A549 (cell line): ENCODE measurements around the gene FNDC4. TPM values are rescaled to one million over a fixed set of nuclear protein-coding genes. Genes with fewer than 3 reads are reported as not detected.

Experiments
- ATAC-seq, 2 experiments: fragments of 200-7000 bp in 1 of 2; fragments of >200 bp in 1 of 2; cut with Nextera tagmentation in 1 of 2; cut with Tn5 transposase in 1 of 2; 3 replicates each; pipeline versions ENCODE4 v1.8.0 to v1.9.1; 2018 to 2020; ENCODE audit warnings: mild to moderate bottlenecking in 1 of 2, moderate library complexity in 1 of 2
- CTCF ChIA-PET: fragments of 300-600 bp; sonication (Branson Sonifier 250); formaldehyde crosslinking; extraction: SDS; loops from one replicate; lab custom pipeline; 2021; ENCODE audit warnings: antibody characterized with exemption, inconsistent platforms; lab: Yijun Ruan, JAX
- POLR2A ChIA-PET: fragments of 350-600 bp; formaldehyde crosslinking; extraction: SDS; loops from one replicate; lab custom pipeline; 2021; ENCODE audit warnings: antibody characterized with exemption, inconsistent platforms; lab: Yijun Ruan, JAX
- DNase-seq, 2 experiments: peaks; one replicate each; pipeline versions ENCODE4 v3.0.0 to v3.0.0-alpha.2; 2011 to 2016; ENCODE audit warnings: low read depth in 1 of 2, low spot score in 1 of 2
- FAIRE-seq: peaks from 2 replicates; lab custom pipeline; 2011; peaks lifted over from hg19 to GRCh38; lab: Jason Lieb, UNC
- H3K27ac ChIP-seq, 2 experiments: fragments of >200 bp; sonication (Bioruptor Twin); formaldehyde crosslinking; 3 replicates each; pipeline ENCODE4 v1.5.1; 2016 to 2017
- H3K4me1 ChIP-seq: fragments of >200 bp; sonication (Bioruptor Twin); formaldehyde crosslinking; 3 replicates; pipeline ENCODE4 v1.6.1; 2016
- H3K4me2 ChIP-seq: fragments of >200 bp; sonication (Bioruptor Twin); formaldehyde crosslinking; 3 replicates; pipeline ENCODE4 v1.6.1; 2016
- H3K4me3 ChIP-seq: fragments of >200 bp; sonication (Bioruptor Twin); formaldehyde crosslinking; 3 replicates; pipeline ENCODE4 v1.5.1; 2016
- H3K9me3 ChIP-seq: fragments of >200 bp; sonication (Bioruptor Twin); formaldehyde crosslinking; 3 replicates; pipeline ENCODE4 v1.6.1; 2016
- ATOH8 ChIP-seq: fragments of 250-450 bp; sonication (Bioruptor Pico); IDR thresholded peaks from 2 replicates; pipeline ENCODE4 v1.5.0; 2020; ENCODE audit warnings: low read depth, mild to moderate bottlenecking, moderate library complexity
- BHLHE40 ChIP-seq: IDR thresholded peaks from 2 replicates; pipeline ENCODE4 v1.6.1; 2012; ENCODE audit warnings: low read depth, low read length, inconsistent platforms
- CEBPB ChIP-seq, 2 experiments: fragments of >200 bp in 1 of 2; sonication (Bioruptor Twin) in 1 of 2; formaldehyde crosslinking in 1 of 2; IDR thresholded peaks; 2 replicates each; pipeline ENCODE4 v1.6.1; 2012 to 2016
- FOSL2 ChIP-seq, 2 experiments: fragments of 450-650 bp in 1 of 2; fragments of >200 bp in 1 of 2; sonication (Bioruptor Twin) in 1 of 2; formaldehyde crosslinking; IDR thresholded peaks; 2 replicates each; pipeline versions ENCODE4 v1.5.0 to v1.6.1; 2016 to 2020; ENCODE audit warnings: mild to moderate bottlenecking in 1 of 2, moderate library complexity in 1 of 2
- HOXB13 ChIP-seq: fragments of 250-450 bp; sonication (Bioruptor Pico); IDR thresholded peaks from 2 replicates; pipeline ENCODE4 v1.5.0; 2020; ENCODE audit warnings: low read depth, mild to moderate bottlenecking, moderate library complexity
- JUN ChIP-seq, 2 experiments: fragments of >200 bp; sonication (Bioruptor Twin); formaldehyde crosslinking; IDR thresholded peaks; 2 replicates in 1 of 2; 3 replicates in 1 of 2; pipeline ENCODE4 v1.6.1; 2016 to 2017
- MAFK ChIP-seq: fragments of 450-650 bp; IDR thresholded peaks from 2 replicates; pipeline ENCODE4 v1.6.1; 2014; ENCODE audit not compliant: partially characterized antibody
- NFE2L2 ChIP-seq: fragments of 150-350 bp; conservative IDR thresholded peaks from 2 replicates; pipeline ENCODE4 v1.6.1; 2014; ENCODE audit warnings: low read length
- NPAS2 ChIP-seq: fragments of 250-450 bp; sonication (Bioruptor Pico); IDR thresholded peaks from 2 replicates; pipeline ENCODE4 v1.8.0; 2022; ENCODE audit warnings: mild to moderate bottlenecking, moderate library complexity, borderline replicate concordance
- POLR2AphosphoS2 ChIP-seq: conservative IDR thresholded peaks from 2 replicates; pipeline ENCODE4 v1.6.1; 2012; ENCODE audit warnings: low read length, improper control_type of control experiment, inconsistent platforms
- REST ChIP-seq: fragments of 200-600 bp; sonication (generic); IDR thresholded peaks from 2 replicates; pipeline ENCODE4 v1.6.1; 2016; ENCODE audit warnings: antibody characterized with exemption, mild to moderate bottlenecking, moderate library complexity
- RNF2 ChIP-seq: fragments of 200-600 bp; sonication (generic); IDR thresholded peaks from 2 replicates; pipeline ENCODE4 v1.6.1; 2016; ENCODE audit warnings: low read depth, mild to moderate bottlenecking, antibody characterized with exemption, moderate library complexity, borderline replicate concordance
- ZC3H11A ChIP-seq: fragments of 450-650 bp; IDR thresholded peaks from 2 replicates; pipeline ENCODE4 v1.6.1; 2014; ENCODE audit warnings: antibody characterized with exemption, mild to moderate bottlenecking
- ZNF302 ChIP-seq: fragments of 250-450 bp; sonication (Bioruptor Pico); IDR thresholded peaks from 2 replicates; pipeline ENCODE4 v1.9.0; 2021; ENCODE audit warnings: inconsistent platforms, mild to moderate bottlenecking, moderate library complexity
- WGBS: methylation state at CpG from one replicate; pipeline ENCODE4 v1.1.6; 2017; ENCODE audit errors: missing lambda C conversion rate; 5-methylcytosine and 5-hydroxymethylcytosine counted together
- polyA plus RNA-seq, 4 experiments: library from polyadenylated mRNA; depleted of rRNA in 3 of 4; stranded (reverse); fragments of >200 nt; fragmentation: RNase III in 1 of 4; extraction: RNeasy Plus Mini Kit Qiagen cat#74134 plus additional on column Dnase treatment in 1 of 4; gene quantifications; 2 replicates in 3 of 4; 3 replicates in 1 of 4; pipeline ENCODE4 v1.2.3, GENCODE V29; 2011 to 2017
- TF ChIP-seq, protein P1 (sequence below): IDR thresholded peaks from 2 replicates; pipeline ENCODE4 v1.6.1; 2012
- TF ChIP-seq, protein P2 (sequence below): fragments of 150-350 bp; IDR thresholded peaks from 2 replicates; pipeline ENCODE4 v1.6.1; 2014; ENCODE audit warnings: low read depth, mild to moderate bottlenecking, low read length
- TF ChIP-seq, protein P3 (sequence below): IDR thresholded peaks from 2 replicates; pipeline ENCODE4 v1.6.1; 2012
- TF ChIP-seq, protein P4 (sequence below): fragments of 250-450 bp; sonication (Bioruptor Pico); IDR thresholded peaks from 2 replicates; pipeline ENCODE4 v1.5.0; 2021; ENCODE audit warnings: mild to moderate bottlenecking, moderate library complexity, borderline replicate concordance
- TF ChIP-seq, protein P5 (sequence below): fragments of >200 bp; sonication (Bioruptor Twin); formaldehyde crosslinking; IDR thresholded peaks from 3 replicates; pipeline ENCODE4 v1.6.1; 2016
- TF ChIP-seq, protein P6 (sequence below): fragments of >200 bp; sonication (Bioruptor Twin); formaldehyde crosslinking; IDR thresholded peaks from 2 replicates; pipeline ENCODE4 v1.6.1; 2016

FNDC4 gene
- polyA plus RNA-seq, 2 of the 4 experiments (the other 2 are of a cell fraction): 1.5 to 2.3 TPM

DNA sequence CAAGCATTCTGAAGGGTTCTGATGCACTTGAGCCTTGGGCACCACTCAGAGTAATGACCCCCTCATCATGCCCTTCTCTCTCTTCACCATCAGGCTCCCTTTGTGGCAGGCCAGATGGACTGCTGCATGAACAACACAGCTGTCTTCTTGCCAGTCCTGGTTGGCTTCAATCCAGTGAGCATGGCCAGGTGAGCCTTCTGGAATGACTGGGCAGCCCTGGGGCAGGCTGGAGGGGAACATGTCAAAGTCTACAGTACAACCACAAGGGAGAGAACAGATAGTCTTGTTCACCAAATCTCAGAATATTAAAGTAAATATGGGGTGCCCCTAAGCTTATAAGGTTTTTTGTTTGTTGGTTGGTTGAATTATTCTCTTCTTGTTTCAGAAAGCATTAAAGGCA is 6.0 kb upstream of the FNDC4 start:
- ATAC-seq (no peak), DNase-seq (no peak), FAIRE-seq (no peak)
- H3K4me2 ChIP-seq: no peak overlapping the region
- no peak overlapping the region for H3K4me3 ChIP-seq
- H3K27ac ChIP-seq: no peak overlapping the region
- POLR2A ChIA-PET: interaction anchor here (0.5 kb wide), 1 partner anchor 633 kb away, joined by 3 read pairs; no protein-coding TSS in a partner anchor
- peaks cover 9% of the 10 kb centered on the region; the same call in 1 of the 3 replicates for H3K4me1 ChIP-seq
- TF ChIP-seq RNF2 (no peak), NFE2L2 (no peak), MAFK (no peak), JUN (IDR thresholded peaks at IDR 0.05) (no peak), ATOH8 (no peak)
- TF ChIP-seq, protein P1, sequence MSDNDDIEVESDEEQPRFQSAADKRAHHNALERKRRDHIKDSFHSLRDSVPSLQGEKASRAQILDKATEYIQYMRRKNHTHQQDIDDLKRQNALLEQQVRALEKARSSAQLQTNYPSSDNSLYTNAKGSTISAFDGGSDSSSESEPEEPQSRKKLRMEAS: no peak
- TF ChIP-seq, protein P2, sequence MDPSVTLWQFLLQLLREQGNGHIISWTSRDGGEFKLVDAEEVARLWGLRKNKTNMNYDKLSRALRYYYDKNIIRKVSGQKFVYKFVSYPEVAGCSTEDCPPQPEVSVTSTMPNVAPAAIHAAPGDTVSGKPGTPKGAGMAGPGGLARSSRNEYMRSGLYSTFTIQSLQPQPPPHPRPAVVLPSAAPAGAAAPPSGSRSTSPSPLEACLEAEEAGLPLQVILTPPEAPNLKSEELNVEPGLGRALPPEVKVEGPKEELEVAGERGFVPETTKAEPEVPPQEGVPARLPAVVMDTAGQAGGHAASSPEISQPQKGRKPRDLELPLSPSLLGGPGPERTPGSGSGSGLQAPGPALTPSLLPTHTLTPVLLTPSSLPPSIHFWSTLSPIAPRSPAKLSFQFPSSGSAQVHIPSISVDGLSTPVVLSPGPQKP: no peak
- TF ChIP-seq, protein P3, sequence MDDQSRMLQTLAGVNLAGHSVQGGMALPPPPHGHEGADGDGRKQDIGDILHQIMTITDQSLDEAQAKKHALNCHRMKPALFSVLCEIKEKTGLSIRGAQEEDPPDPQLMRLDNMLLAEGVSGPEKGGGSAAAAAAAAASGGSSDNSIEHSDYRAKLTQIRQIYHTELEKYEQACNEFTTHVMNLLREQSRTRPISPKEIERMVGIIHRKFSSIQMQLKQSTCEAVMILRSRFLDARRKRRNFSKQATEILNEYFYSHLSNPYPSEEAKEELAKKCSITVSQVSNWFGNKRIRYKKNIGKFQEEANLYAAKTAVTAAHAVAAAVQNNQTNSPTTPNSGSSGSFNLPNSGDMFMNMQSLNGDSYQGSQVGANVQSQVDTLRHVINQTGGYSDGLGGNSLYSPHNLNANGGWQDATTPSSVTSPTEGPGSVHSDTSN: no peak
- TF ChIP-seq, protein P4, sequence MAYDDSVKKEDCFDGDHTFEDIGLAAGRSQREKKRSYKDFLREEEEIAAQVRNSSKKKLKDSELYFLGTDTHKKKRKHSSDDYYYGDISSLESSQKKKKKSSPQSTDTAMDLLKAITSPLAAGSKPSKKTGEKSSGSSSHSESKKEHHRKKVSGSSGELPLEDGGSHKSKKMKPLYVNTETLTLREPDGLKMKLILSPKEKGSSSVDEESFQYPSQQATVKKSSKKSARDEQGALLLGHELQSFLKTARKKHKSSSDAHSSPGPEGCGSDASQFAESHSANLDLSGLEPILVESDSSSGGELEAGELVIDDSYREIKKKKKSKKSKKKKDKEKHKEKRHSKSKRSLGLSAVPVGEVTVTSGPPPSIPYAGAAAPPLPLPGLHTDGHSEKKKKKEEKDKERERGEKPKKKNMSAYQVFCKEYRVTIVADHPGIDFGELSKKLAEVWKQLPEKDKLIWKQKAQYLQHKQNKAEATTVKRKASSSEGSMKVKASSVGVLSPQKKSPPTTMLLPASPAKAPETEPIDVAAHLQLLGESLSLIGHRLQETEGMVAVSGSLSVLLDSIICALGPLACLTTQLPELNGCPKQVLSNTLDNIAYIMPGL (CRISPR knock-in tag): no peak
- H3K9me3 ChIP-seq: no peaks in the 10 kb centered on the region
- CTCF ChIA-PET: no interaction called here

GRCh38 chr2:27498975-27499374 is 4.0 kb upstream of the FNDC4 start:
- TF ChIP-seq ZNF302 (CRISPR knock-in tag): no peak
- no peak for TF ChIP-seq BHLHE40
- TF ChIP-seq FOSL2 (IDR thresholded peaks at IDR 0.05): no peak
- TF ChIP-seq FOSL2 (CRISPR knock-in tag; IDR thresholded peaks at IDR 0.05): no peak
- TF ChIP-seq, protein P5, sequence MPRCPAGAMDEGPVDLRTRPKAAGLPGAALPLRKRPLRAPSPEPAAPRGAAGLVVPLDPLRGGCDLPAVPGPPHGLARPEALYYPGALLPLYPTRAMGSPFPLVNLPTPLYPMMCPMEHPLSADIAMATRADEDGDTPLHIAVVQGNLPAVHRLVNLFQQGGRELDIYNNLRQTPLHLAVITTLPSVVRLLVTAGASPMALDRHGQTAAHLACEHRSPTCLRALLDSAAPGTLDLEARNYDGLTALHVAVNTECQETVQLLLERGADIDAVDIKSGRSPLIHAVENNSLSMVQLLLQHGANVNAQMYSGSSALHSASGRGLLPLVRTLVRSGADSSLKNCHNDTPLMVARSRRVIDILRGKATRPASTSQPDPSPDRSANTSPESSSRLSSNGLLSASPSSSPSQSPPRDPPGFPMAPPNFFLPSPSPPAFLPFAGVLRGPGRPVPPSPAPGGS: no peak
- TF ChIP-seq NPAS2 (CRISPR knock-in tag): no peak
- no peak for TF ChIP-seq POLR2AphosphoS2
- TF ChIP-seq CEBPB (IDR thresholded peaks at IDR 0.05): no peak
- TF ChIP-seq, protein P6, sequence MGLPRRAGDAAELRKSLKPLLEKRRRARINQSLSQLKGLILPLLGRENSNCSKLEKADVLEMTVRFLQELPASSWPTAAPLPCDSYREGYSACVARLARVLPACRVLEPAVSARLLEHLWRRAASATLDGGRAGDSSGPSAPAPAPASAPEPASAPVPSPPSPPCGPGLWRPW: no peak
- TF ChIP-seq ZC3H11A: no peak
- TF ChIP-seq, protein P1: no peak
- no peak for TF ChIP-seq REST
- no peak for TF ChIP-seq HOXB13 (CRISPR knock-in tag)
- Histone ChIP-seq H3K4me2 (no peak overlapping the region), H3K27ac (no peak overlapping the region), H3K4me3 (no peak overlapping the region), H3K4me1 (peaks cover 14% of the 10 kb centered on the region; the same call in 1 of the 3 replicates), H3K9me3 (no peaks in the 10 kb centered on the region)
- DNase-seq: no peak
- ATAC-seq: no peak
- ChIA-PET CTCF (no interaction called here), POLR2A (no interaction called here)
- 75% methylated on average over 3 of the region's 3 CpGs for WGBS
- FAIRE-seq: no peak
